Skeletal muscle satellite cell (primary cell): ENCODE data around the gene HTD2.

ENCODE experiments used
- H3K27me3 ChIP-seq: 2 replicates; pipeline ENCODE4 v1.7.0; 2013; ENCODE audit warnings: low read length; ENCODE audit not compliant: control insufficient read depth, insufficient read depth
- H3K36me3 ChIP-seq: 2 replicates; pipeline ENCODE4 v1.7.0; 2013; ENCODE audit warnings: mild to moderate bottlenecking, control low read depth, low read length; ENCODE audit not compliant: insufficient read depth
- H3K4me1 ChIP-seq: 2 replicates; pipeline ENCODE4 v1.7.0; 2013; ENCODE audit warnings: low read length; ENCODE audit not compliant: control insufficient read depth, insufficient read depth
- H3K4me2 ChIP-seq: 2 replicates; pipeline ENCODE4 v1.7.0; 2013; ENCODE audit warnings: mild to moderate bottlenecking, low read length
- H3K4me3 ChIP-seq: 2 replicates; pipeline ENCODE4 v1.7.0; 2013; ENCODE audit warnings: low read length
- H3K9ac ChIP-seq: 2 replicates; pipeline ENCODE4 v1.7.0; 2013; ENCODE audit warnings: mild to moderate bottlenecking, low read depth, low read length, moderate library complexity
- H3K9me3 ChIP-seq: replicated peaks from 2 replicates; pipeline ENCODE4 v1.7.0; 2013; ENCODE audit warnings: mild to moderate bottlenecking, control low read depth, low read length

Gene HTD2

DNA sequence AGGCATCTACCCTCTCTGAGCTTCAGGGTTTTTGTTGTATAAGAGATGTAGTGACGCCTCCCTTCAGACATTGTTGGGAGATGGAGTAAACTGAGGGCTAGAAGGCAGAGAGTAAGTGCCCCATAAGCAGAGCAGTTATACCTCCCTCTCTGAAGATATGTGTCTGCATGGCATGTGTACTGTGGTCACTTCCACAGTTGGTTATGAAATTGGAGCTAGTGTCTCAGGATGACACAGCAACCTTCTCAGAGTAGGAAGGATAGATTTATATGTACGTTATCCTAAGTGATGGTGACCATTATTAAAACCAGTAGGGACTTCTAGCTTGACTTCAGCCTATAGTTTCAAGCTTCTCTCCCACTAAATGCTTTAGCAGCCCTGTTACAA is 44.3 kb downstream of the HTD2 start:
- H3K9me3 ChIP-seq: no peaks in the 10 kb centered on the region
- H3K4me3 ChIP-seq: no peak overlapping the region
- peaks cover 13% of the 10 kb centered on the region for H3K4me1 ChIP-seq
- H3K27me3 ChIP-seq: no peaks in the 10 kb centered on the region
- H3K4me2 ChIP-seq: peak overlapping the region; percentile 31
- peaks cover 4% of the 10 kb centered on the region for H3K36me3 ChIP-seq
- no peak overlapping the region for H3K9ac ChIP-seq

DNA sequence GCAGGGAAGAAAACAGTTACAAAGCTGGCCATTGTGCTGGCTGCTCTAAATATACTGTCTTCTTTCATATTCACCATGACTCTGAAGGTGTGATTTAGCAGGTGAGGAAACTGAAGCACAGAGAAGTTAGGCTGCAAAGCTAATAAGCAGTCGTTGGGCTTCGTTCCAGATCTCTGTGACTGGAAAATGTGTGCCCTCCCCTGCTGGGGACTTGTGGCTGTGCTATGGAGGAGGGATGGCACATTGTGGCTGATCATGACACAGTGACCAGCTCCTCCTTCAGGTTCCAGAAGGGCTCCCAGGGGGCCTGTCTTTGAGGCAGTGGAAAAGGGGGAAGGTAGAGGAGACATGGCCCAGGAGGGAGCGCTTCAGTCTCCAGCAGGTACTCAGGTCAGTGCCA is 45.6 kb downstream of the HTD2 start:
- no peaks in the 10 kb centered on the region for H3K27me3 ChIP-seq
- no peak overlapping the region for H3K4me3 ChIP-seq
- H3K9me3 ChIP-seq: no peaks in the 10 kb centered on the region
- H3K4me1 ChIP-seq: peaks cover 16% of the 10 kb centered on the region
- H3K9ac ChIP-seq: no peak overlapping the region
- H3K4me2 ChIP-seq: no peak overlapping the region
- peaks cover 4% of the 10 kb centered on the region for H3K36me3 ChIP-seq

DNA sequence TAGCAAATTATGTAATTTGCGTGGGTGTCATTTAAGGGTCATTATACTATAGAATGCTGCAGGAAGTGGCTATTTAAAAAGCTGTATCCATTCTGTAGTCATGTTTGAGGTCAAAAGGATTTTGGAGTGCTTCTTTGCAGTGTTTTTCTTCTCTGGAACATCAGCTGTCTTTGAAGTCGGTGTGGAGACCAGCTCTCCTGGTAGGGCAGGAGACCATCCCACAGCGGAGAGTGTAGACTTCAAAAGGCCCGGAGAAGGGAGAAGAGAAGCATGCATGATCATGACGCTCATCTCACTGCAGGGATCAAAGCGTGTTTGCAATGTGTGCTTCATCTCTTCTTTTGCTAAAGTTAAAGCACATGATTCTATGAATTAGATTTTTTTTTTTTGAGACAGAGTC is 46.3 kb downstream of the HTD2 start:
- Histone ChIP-seq H3K4me2 (no peak overlapping the region), H3K4me1 (peaks cover 16% of the 10 kb centered on the region), H3K4me3 (no peak overlapping the region), H3K27me3 (no peaks in the 10 kb centered on the region), H3K36me3 (peaks cover 4% of the 10 kb centered on the region), H3K9ac (no peak overlapping the region), H3K9me3 (no peaks in the 10 kb centered on the region)

DNA sequence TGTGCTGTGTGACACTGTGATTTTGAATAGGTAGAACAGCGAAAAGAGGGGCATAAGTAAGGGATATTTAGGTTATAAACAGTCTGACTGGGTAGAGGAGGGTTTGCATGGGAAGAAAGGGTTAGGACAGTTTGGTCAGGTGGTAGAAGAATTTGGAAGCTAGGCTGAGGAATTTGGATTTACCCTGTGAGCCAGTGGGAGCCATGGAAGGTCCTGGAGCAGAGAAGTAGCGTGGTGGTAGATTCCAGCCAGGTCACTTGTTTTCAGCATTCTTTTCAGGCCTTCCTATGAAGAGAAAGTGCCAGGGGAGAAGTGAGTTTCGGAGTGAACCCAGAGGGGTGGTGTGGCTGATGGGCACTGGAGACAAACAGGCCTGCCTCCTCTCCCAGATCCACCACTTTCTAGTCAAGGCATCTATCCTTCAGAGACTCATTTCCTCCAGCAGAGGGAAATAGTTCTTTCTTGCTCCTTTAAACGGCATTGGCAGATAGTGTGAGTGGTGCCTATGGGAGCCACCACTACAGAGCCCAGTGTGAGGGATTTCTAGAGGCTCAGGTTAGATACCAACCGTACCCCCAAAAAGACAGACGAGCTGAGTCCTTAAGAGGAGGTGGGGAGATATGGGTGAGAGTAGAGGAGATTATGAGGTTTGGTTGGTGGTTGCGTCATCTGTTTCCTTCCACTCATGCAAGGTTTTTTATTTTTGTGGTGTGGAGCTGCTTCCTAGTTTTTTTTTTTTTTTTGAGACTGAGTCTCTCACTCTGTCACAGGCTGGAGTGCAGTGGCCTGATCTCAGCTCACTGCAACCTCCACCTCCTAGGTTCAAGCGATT is 47.6 kb downstream of the HTD2 start:
- H3K4me1 ChIP-seq: peaks cover 16% of the 10 kb centered on the region
- H3K9ac ChIP-seq: no peak overlapping the region
- H3K27me3 ChIP-seq: no peaks in the 10 kb centered on the region
- H3K4me2 ChIP-seq: no peak overlapping the region
- H3K9me3 ChIP-seq: no peaks in the 10 kb centered on the region
- H3K36me3 ChIP-seq: no peaks in the 10 kb centered on the region
- no peak overlapping the region for H3K4me3 ChIP-seq

DNA sequence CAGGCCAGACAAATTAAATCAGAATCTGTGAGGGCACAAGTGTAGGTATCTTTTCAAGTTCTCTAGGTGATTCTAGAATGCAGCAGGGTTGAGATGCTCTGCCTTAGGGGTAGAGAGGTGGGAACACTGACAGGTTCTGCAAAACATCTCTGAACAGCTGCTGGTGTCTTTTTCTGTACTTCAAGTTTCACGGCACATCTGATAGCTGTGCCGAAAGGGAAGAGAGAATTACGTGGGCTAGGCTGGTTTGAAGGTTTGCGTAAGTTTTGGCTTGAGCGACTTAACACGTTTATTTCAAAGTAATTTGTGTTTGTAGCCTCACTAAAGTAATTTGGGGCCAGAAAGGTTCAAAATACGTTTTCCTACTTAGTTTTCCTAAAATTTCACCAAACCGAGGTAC is 48.9 kb downstream of the HTD2 start:
- H3K4me1 ChIP-seq: peaks cover 15% of the 10 kb centered on the region

DNA sequence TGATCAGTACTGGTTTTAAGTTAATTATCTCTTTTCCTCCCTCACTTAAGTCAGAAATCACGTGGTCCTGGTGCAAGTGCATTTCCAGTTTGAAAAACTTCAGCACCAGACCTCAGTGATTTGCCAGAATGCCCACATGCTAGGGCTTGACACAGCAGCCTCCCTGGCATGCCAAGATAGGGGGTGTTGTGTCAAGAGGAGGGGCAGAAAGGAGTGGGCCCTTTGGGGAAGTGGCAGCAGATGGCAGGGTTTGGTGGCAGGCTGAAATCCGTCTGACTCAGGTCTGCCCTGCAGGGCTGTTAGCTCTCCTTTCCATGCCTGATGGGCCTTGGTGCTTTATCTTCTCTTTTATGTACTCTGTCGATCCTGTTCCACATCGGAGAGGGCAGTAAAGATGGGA is 49.7 kb downstream of the HTD2 start:
- Histone ChIP-seq H3K4me1 (peaks cover 6% of the 10 kb centered on the region), H3K27me3 (no peaks in the 10 kb centered on the region), H3K9me3 (no peaks in the 10 kb centered on the region), H3K36me3 (no peaks in the 10 kb centered on the region), H3K4me3 (no peak overlapping the region), H3K9ac (no peak overlapping the region), H3K4me2 (no peak overlapping the region)

More for the DNA sequence above, 48.9 kb downstream of the HTD2 start:
- H3K9me3 ChIP-seq: no peaks in the 10 kb centered on the region
- no peak overlapping the region for H3K4me2 ChIP-seq
- H3K4me3 ChIP-seq: no peak overlapping the region
- no peak overlapping the region for H3K9ac ChIP-seq
- H3K27me3 ChIP-seq: no peaks in the 10 kb centered on the region
- no peaks in the 10 kb centered on the region for H3K36me3 ChIP-seq

DNA sequence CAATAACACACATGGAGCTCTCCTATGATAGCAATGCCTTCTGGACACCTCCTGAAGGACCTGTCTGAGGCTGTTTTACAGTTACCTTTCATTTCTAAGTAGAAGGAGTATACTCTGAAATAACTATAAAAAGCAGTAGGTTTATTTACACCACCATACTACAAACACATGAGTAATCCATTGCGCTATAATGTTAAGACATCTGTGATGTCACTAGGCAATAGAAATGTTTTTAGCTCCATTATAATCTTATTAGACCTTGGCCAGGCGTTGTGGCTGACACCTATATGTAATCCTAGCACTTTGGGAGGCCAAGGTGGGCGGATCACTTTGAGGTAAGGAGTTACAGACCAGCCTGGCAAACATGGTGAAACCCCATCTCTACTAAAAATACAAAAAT is 51.1 kb downstream of the HTD2 start:
- Histone ChIP-seq H3K9ac (no peak overlapping the region), H3K27me3 (no peaks in the 10 kb centered on the region), H3K4me2 (no peak overlapping the region), H3K4me1 (peaks cover 6% of the 10 kb centered on the region), H3K9me3 (no peaks in the 10 kb centered on the region), H3K4me3 (no peak overlapping the region), H3K36me3 (no peaks in the 10 kb centered on the region)

DNA sequence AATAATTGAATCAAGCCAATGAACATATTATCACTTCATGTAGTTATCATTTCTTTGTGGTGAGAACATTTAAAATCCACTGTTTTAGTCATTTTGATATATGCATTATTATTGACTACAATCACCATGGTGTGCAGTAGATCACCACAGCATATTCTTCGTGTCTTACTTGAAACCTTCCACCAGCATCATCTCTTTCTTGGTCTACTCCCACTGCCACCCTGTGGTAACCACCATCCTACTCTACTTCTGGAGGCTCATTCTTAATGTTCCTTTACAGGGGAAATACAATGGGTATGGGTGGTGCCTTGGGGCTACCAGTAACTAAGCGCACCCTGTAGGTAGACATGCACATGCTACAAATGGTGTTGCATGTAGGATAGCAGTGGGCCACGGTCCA is 51.8 kb downstream of the HTD2 start:
- Histone ChIP-seq H3K27me3 (no peaks in the 10 kb centered on the region), H3K4me3 (no peak overlapping the region), H3K4me1 (peaks cover 6% of the 10 kb centered on the region), H3K4me2 (no peak overlapping the region), H3K36me3 (no peaks in the 10 kb centered on the region), H3K9ac (no peak overlapping the region), H3K9me3 (no peaks in the 10 kb centered on the region)

DNA sequence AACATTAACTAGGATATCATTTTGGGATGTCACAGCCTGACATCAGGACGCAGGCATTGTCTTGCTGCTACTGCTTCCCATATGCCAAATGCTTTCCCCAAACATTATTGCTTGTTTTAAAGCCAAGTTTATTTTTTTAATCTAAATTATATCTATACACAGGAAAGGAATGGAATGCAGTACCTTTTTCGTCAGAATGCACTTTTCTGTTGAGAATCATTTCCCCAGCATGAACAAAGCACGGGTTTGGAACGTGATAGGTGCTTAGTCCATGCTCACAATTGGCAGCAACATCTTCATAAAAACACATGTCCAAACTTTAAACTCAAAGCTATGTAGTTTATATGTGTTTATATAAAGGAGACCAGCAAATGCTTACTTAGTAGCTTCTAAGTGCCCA is 52.5 kb downstream of the HTD2 start:
- Histone ChIP-seq H3K27me3 (no peaks in the 10 kb centered on the region), H3K4me3 (no peak overlapping the region), H3K36me3 (no peaks in the 10 kb centered on the region), H3K9ac (no peak overlapping the region), H3K9me3 (no peaks in the 10 kb centered on the region), H3K4me2 (no peak overlapping the region), H3K4me1 (peaks cover 6% of the 10 kb centered on the region)

DNA sequence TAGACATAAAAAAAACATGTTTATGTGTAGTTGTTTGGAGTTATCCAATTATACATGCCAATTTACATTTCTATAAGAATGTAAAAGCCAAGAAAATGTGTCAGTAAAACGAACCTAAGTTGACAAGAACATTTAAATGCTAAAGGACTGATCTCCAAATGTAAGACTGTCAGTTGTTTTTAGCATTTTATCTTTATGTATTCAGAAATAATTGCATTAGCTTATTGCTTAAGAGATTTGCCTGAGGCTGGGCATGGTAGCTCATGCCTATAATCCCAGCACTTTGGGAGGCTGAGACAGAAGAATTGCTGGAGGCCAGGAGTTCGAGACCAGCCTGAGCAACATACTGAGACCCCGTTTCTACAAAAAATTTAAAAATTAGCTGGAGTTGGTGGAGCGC is 53.3 kb downstream of the HTD2 start:
- Histone ChIP-seq H3K4me2 (no peak overlapping the region), H3K9ac (no peak overlapping the region), H3K4me1 (peaks cover 3% of the 10 kb centered on the region), H3K36me3 (no peaks in the 10 kb centered on the region), H3K27me3 (no peaks in the 10 kb centered on the region), H3K9me3 (no peaks in the 10 kb centered on the region), H3K4me3 (no peak overlapping the region)

DNA sequence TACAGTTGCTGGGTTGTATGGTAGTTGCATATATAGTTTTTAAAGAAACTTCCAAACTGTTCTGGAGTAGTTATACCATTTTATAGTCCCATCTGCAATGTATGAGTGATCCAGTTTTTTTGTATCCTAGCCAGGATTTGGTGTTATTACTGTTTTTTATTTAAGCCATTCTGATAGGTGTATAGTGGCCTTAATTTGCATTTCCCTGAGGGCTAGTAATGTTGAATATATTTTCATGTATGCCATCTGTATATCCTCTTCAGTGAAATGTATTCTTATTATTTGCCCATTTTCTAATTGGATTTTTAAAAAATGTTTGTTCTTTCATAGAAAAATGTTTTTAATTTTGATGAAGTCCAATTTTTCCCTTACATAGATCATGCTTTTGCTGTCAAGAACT is 55.5 kb downstream of the HTD2 start:
- H3K4me2 ChIP-seq: no peak overlapping the region
- H3K4me3 ChIP-seq: no peak overlapping the region
- H3K9me3 ChIP-seq: no peaks in the 10 kb centered on the region
- no peaks in the 10 kb centered on the region for H3K4me1 ChIP-seq
- no peak overlapping the region for H3K9ac ChIP-seq
- no peaks in the 10 kb centered on the region for H3K27me3 ChIP-seq
- no peaks in the 10 kb centered on the region for H3K36me3 ChIP-seq

DNA sequence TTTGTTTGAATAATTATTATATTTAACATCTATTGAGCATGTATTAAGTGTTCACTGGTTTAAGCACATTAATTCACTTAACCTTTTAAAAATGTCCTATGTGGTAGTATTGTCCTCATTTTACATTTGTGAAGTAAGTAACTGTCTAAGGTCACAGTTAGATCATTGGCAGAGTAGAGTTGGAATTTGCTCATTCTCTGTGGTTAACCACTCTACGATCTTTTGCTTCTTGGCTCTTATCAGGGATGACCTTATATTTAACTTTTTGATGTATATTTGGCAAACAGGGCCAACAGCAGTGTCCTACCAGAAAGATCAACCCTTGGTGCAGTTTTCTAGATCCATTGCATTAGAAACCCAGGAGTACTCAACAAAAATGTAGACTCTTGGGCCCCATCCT is 60.4 kb downstream of the HTD2 start:
- Histone ChIP-seq H3K4me2 (no peak overlapping the region), H3K36me3 (no peaks in the 10 kb centered on the region), H3K4me1 (no peaks in the 10 kb centered on the region), H3K9ac (no peak overlapping the region), H3K9me3 (no peaks in the 10 kb centered on the region), H3K27me3 (no peaks in the 10 kb centered on the region), H3K4me3 (no peak overlapping the region)
